Testis (tissue), 3 donors: ENCODE results near the gene UBE2H. TPM values are rescaled to one million over a fixed set of nuclear protein-coding genes. Genes with fewer than 3 reads are reported as not detected.

Experiments
- DNase-seq: peaks from one replicate; pipeline ENCODE4 v3.0.0-alpha.2; 2019
- H3K27ac ChIP-seq, 2 donors: fragments of 200-600 bp; sonication (generic); one replicate each; pipeline ENCODE4 v1.5.1; 2019
- H3K27me3 ChIP-seq: fragments of 200-600 bp; sonication (generic); one replicate; pipeline ENCODE4 v1.5.1; 2019
- H3K36me3 ChIP-seq: fragments of 200-600 bp; sonication (generic); one replicate; pipeline ENCODE4 v1.5.1; 2017; ENCODE audit warnings: low read depth; ENCODE audit errors: missing control alignments
- H3K4me1 ChIP-seq: fragments of 200-600 bp; sonication (generic); one replicate; pipeline ENCODE4 v1.5.1; 2019
- H3K4me3 ChIP-seq, 2 donors: fragments of 200-600 bp; sonication (generic); one replicate each; pipeline ENCODE4 v1.5.1; 2017 to 2019
- H3K9me3 ChIP-seq: fragments of 200-600 bp; sonication (generic); one replicate; pipeline ENCODE4 v1.5.1; 2017
- POLR2A ChIP-seq: fragments of 450-650 bp; IDR thresholded peaks from one replicate; pipeline ENCODE4 v1.6.1; 2017; ENCODE audit warnings: antibody characterized with exemption, mild to moderate bottlenecking, moderate library complexity
- WGBS, 2 donors: methylation state at CpG; one replicate each; pipeline ENCODE4 v1.1.5; 2018; 5-methylcytosine and 5-hydroxymethylcytosine counted together
- intact Hi-C: fragments of 100-400 bp; cut with DNase I; formaldehyde crosslinking; loops from one replicate; pipeline ENCODE4 v1.15.1; 2023; ENCODE audit warnings: low total_unique reads
- polyA plus RNA-seq: library from polyadenylated mRNA; stranded (reverse); fragments of 350-450 nt; fragmentation: Illumina TruSeq; extraction: RNeasy Lipid Tissue Mini Kit (QIAGEN cat#74804); gene quantifications from one replicate; pipeline ENCODE4 v1.2.3, GENCODE V29; 2014; ENCODE audit warnings: low read depth, low replicate concordance; ENCODE audit not compliant: insufficient read depth
- total RNA-seq, 2 donors: library from RNA; depleted of rRNA; stranded (reverse); fragments of >200 nt; gene quantifications; one replicate each; pipeline ENCODE4 v1.2.3, GENCODE V29; 2016
- TF ChIP-seq, protein P1 (sequence below), 3 experiments: fragments of 450-650 bp in 2 of 3; fragments of 200-600 bp in 1 of 3; sonication (generic) in 1 of 3; IDR thresholded peaks; one replicate each; pipeline ENCODE4 v1.5.1; 2016 to 2019; ENCODE audit warnings: antibody characterized with exemption in 3 of 3, mild to moderate bottlenecking in 2 of 3, moderate library complexity in 1 of 3

The UBE2H gene
- total and polyA plus RNA-seq, 3 donors from 2014 or later: 93.5 to 130 (median 126) TPM

GRCh38 chr7:129990403-129991192 is 37.8 kb upstream of the UBE2H start:
- 86 to 89% methylated on average over 7 to 8 of the region's 8 CpGs for WGBS, 2 donors
- no peaks in the 10 kb centered on the region for H3K27me3 ChIP-seq
- no peak overlapping the region for H3K4me3 ChIP-seq
- intact Hi-C loops: no loop called here
- TF ChIP-seq, protein P1, sequence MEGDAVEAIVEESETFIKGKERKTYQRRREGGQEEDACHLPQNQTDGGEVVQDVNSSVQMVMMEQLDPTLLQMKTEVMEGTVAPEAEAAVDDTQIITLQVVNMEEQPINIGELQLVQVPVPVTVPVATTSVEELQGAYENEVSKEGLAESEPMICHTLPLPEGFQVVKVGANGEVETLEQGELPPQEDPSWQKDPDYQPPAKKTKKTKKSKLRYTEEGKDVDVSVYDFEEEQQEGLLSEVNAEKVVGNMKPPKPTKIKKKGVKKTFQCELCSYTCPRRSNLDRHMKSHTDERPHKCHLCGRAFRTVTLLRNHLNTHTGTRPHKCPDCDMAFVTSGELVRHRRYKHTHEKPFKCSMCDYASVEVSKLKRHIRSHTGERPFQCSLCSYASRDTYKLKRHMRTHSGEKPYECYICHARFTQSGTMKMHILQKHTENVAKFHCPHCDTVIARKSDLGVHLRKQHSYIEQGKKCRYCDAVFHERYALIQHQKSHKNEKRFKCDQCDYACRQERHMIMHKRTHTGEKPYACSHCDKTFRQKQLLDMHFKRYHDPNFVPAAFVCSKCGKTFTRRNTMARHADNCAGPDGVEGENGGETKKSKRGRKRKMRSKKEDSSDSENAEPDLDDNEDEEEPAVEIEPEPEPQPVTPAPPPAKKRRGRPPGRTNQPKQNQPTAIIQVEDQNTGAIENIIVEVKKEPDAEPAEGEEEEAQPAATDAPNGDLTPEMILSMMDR (IDR thresholded peaks at IDR 0.05): no peak
- no peak for TF ChIP-seq POLR2A
- H3K9me3 ChIP-seq: no peaks in the 10 kb centered on the region
- no peak for DNase-seq
- no peaks in the 10 kb centered on the region for H3K36me3 ChIP-seq
- no peak overlapping the region for H3K27ac ChIP-seq
- H3K4me1 ChIP-seq: no peaks in the 10 kb centered on the region

DNA sequence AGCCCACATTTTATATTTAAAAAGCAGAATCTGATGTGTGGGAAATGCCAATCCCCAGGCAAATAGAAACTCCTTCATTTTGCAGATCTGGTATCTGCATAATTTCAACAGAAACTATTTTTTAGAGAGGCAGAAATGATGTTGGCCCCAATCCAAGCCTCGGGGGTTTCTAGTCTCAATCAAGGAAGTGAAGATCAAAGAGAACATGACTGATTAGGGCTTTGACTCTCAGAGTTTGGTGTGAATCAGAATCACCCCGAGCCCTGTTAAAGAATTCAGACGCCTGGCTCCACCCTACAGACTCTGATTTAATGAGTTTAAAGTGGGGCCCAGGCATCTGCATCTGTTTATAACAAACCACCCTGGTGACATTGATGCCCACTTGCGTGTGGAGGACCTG is 36.7 kb upstream of the UBE2H start:
- no peaks in the 10 kb centered on the region for H3K36me3 ChIP-seq
- H3K4me3 ChIP-seq: no peak overlapping the region
- no peak for DNase-seq
- WGBS, 2 donors: 53 to 69% methylated on average over 4 of the region's 4 CpGs
- TF ChIP-seq POLR2A: no peak
- TF ChIP-seq, protein P1 (IDR thresholded peaks at IDR 0.05): no peak
- no peaks in the 10 kb centered on the region for H3K4me1 ChIP-seq
- no peaks in the 10 kb centered on the region for H3K9me3 ChIP-seq
- H3K27ac ChIP-seq: no peak overlapping the region
- intact Hi-C loops: no loop called here
- no peaks in the 10 kb centered on the region for H3K27me3 ChIP-seq

- 92 to 95% methylated on average over 9 of the region's 9 CpGs for whole genome bisulfite sequencing, 2 donors
- TF ChIP-seq POLR2A: no peak
- TF ChIP-seq, protein P1 (IDR thresholded peaks at IDR 0.05): no peak
- H3K36me3 ChIP-seq: no peaks in the 10 kb centered on the region
These were observed 33.8 kb upstream of the UBE2H start for GRCh38 chr7:129986600-129986999.

DNA sequence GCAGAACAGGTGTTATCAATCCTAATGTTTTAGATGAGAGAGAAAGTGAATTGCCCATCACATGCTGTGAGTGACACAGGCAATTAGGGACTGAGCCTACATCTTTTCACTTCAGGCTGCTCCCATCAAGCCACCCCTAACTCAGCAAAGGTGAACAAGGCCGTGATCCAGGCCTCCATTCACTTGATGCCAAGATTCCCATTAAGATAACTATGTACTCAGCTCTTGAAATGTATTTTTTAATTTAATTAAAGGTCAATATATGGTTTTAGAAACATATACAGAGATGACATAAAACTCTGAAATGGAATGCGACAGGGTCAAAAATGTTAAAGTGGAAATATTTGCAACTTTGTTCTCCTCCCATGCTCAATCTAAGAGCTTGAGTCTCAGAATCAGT is 27.9 kb upstream of the UBE2H start:
- no peak for DNase-seq
- Histone ChIP-seq H3K27me3 (no peaks in the 10 kb centered on the region), H3K4me3 (no peak overlapping the region), H3K27ac (no peak overlapping the region), H3K9me3 (no peaks in the 10 kb centered on the region), H3K36me3 (no peaks in the 10 kb centered on the region), H3K4me1 (no peaks in the 10 kb centered on the region)
- WGBS, 2 donors: 94 to 97% methylated on average over 2 of the region's 2 CpGs
- no peak for TF ChIP-seq POLR2A
- TF ChIP-seq, protein P1 (IDR thresholded peaks at IDR 0.05): no peak
- intact Hi-C loops: no loop called here

More at GRCh38 chr7:129986600-129986999, 33.8 kb upstream of the UBE2H start:
- no peak overlapping the region for H3K4me3 ChIP-seq
- H3K27me3 ChIP-seq: no peaks in the 10 kb centered on the region
- no peaks in the 10 kb centered on the region for H3K9me3 ChIP-seq
- no peaks in the 10 kb centered on the region for H3K4me1 ChIP-seq
- H3K27ac ChIP-seq: no peak overlapping the region
- DNase-seq: no peak
- intact Hi-C loops: no loop called here

- no peaks in the 10 kb centered on the region for H3K36me3 ChIP-seq
- intact Hi-C loops: no loop called here
- H3K27me3 ChIP-seq: no peaks in the 10 kb centered on the region
- TF ChIP-seq, protein P1 (IDR thresholded peaks at IDR 0.05): no peak
- TF ChIP-seq POLR2A: no peak
- H3K4me1 ChIP-seq: no peaks in the 10 kb centered on the region
- no peak overlapping the region for H3K27ac ChIP-seq
- WGBS, 2 donors: 73 to 83% methylated on average over 1 of the region's 1 CpG
- no peak overlapping the region for H3K4me3 ChIP-seq
- H3K9me3 ChIP-seq: no peaks in the 10 kb centered on the region
- no peak for DNase-seq
These were observed 22.5 kb upstream of the UBE2H start for GRCh38 chr7:129975309-129975708.
